M059J (cell line): ENCODE measurements around the gene COG8. TPM values are rescaled to one million over a fixed set of nuclear protein-coding genes. Genes with fewer than 3 reads are reported as not detected.
"Not testable (repeated sequence)": the region's sequence is repeated elsewhere in the genome, so short reads cannot be mapped to it uniquely, and the experiment has no call there.

ENCODE experiments used
- DNase-seq: peaks from one replicate; pipeline ENCODE4 v3.0.0-alpha.2; 2012; ENCODE audit warnings: low read depth
- total RNA-seq: library from RNA; depleted of rRNA; stranded (reverse); fragments of >200 nt; shearing (Covaris generic); gene quantifications from 2 replicates; pipeline ENCODE4 v1.2.3, GENCODE V29; 2014

Gene COG8
- total RNA-seq, 1 experiment from 2014 or later = 36.8 TPM

- DNase-seq = no peak
Observed at GRCh38 chr16:69319826-69320739, 19.3 kb downstream of the COG8 start.

- DNase-seq = no peak
Observed at GRCh38 chr16:69319381-69319780, 20.0 kb downstream of the COG8 start.

DNA sequence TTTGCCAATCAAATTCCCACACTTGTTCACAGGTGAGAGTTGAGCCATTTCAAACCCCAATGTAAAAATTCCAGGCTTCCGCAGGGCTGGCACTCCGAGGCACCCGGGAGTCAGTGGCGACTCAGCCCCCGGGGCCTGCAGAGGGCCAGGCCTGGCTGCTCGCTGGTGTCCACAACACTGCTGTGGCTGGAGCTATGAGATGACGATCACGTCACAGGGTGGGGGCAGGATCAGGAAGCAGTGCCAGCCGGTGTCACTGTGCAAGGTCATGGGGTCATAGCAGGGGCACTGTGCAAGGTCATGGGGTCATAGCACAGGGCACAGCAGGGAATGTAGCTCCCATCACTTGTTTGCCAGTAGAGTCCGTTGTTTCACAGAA is 20.5 kb downstream of the COG8 start:
- no peak for DNase-seq

- DNase-seq = no peak
Observed at GRCh38 chr16:69318177-69318910, 21.0 kb downstream of the COG8 start.

DNA sequence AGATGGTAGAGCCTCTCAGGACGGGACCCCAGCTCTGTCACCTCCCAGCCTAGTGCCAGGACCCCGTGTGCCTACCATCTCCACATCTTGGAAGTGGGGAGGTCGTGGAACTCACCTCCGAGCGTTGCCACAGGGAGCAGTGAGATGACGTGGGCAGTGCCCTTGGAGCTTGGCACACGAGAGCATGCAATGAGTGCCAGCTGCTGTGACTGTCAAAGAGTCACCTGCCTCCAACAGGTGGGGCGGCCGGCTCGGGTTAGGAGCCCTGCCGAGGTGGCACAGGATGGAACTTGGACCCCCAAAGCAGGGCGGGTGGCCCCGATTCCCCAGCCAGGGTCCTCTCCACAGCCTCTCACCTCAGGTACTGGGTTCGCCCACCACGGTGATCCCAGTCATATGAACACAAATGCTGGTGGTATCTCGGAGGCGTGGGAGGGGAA is 22.7 kb downstream of the COG8 start:
- DNase-seq = no peak

- no peak for DNase-seq
Observed at GRCh38 chr16:69315486-69316311, 23.7 kb downstream of the COG8 start.

- DNase-seq = no peak
Observed at GRCh38 chr16:69314534-69314933, 24.8 kb downstream of the COG8 start.

DNA sequence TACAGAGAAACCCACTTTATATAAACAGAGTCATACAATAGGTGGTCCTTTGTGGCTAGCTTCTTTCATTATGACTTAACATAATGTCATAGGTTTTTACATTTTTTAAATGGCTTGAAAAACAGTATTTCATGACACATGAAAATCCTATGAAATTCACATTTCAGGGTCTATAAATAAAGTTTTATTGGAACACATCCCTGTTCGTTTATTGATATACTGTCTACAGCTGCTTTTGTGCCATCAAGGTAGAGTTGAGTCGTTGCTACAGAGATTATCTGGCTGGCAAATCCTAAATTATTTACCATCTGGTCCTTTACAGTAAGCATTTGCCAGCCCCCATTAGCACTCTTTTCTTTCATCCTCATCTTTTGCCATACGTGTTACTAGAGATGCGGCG is 25.9 kb downstream of the COG8 start:
- DNase-seq = no peak

DNA sequence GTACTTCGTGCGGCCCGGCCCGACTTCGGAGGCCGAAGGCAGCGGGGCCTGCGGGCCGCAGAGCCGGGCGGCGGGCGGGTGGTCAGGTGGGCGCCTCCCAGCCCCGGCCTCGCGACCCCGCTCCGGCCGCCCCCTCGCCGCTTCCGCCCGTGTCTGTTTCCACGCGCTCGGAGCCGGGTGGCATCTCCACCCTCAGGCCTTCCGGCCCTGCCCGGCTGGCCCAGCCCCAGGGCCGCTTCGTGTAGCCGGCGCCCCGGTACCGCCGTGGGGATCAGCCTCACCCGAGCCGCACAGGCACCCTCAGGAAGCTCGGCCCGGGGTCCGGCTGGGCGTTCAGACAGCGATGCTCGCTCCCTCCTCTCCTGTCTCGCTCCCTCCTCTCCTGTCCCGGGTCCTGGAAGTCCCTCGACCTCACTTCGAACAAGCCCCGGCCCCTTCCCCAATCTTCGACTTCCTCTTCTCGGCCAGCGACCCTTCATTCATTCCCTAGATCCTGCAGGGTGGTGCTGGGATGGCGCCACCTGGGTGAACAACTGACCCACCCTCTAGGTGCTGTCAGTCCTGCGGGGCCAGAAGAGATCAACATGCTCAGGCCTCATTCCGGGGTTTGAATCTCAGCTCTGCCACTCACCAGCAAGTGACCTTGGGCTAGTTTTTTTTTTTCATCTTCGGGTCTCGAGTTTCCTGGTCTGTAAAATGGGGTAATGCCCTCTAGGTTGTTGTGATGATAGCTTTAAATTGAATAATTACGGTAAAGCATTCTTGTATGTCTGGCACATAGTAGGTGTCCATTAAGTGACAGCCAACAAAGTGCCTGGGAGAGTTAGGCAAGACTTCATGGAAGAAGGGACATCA is 27.6 kb downstream of the COG8 start:
- DNase-seq = peak; percentile 47

DNA sequence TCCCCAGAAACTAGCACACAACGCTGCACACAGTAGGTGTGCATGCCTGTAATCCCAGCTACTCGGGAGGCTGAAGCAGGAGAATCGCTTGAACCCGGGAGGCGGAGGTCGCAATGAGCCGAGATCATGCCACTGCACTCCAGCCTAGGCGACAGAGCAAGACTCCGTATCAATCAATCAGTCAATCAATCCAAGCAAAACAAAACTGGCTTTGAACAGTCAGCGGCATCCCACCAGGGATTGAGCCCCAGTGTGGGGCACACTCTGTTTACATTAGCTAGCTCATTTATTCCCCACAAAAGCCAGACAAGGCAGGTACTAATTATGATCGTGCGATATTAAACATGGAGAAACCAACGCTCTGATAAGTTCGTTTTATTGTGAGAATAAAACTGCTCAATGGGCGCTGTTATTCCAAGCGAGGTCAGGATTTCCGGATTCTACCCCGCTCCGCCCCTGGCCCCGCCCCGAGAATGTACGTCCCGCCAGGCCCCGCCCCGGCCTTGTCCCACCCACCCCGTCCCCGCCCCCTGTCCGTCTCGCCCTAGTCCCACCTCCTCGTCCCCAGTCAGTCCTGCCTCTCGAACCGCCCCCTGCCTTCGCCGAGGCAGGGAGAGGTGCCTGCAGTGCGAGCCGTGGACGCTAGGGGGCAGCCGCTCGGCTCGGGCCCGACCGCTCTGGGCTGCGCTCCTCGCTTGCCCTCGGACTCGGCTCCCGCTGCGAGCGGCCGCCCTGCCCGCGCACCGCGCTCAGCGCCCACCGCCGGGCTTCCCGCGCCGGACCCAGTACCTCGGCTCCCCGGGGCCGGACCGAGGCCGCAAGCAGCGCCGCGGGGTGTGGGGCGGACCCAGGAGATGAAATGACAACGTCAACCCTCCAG is 28.5 kb downstream of the COG8 start, which contains the start of gene VPS4A:
Gene VPS4A, plus strand, starts transcription at position 698 of the 880 bp plus-strand sequence. Its CDS starts 162 bp downstream, at position 860.
- DNase-seq = peak; percentile 91

- no peak for DNase-seq
Observed at GRCh38 chr16:69309316-69309715, 30.0 kb downstream of the COG8 start.

DNA sequence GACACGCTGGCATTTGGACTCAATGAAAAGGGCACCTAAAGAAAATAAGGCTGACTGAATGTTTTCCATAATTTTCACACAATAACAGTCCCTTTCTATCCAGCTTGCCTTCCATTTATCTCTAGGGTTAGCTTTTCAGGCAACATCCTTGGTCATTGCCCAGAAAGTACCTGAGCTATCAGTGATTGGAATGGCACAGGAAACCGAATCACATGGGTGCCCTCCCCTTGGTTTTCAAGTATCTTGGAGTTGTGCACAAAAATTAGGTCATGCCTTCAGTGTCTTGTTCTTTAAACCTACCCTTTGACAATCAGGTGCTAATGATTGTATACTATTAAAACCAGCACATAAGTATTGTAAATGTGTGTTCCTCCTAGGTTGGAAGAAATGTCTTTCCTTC is 31.5 kb downstream of the COG8 start:
- DNase-seq = no peak

GRCh38 chr16:69307091-69307490 is 32.3 kb downstream of the COG8 start:
- DNase-seq = no peak

DNA sequence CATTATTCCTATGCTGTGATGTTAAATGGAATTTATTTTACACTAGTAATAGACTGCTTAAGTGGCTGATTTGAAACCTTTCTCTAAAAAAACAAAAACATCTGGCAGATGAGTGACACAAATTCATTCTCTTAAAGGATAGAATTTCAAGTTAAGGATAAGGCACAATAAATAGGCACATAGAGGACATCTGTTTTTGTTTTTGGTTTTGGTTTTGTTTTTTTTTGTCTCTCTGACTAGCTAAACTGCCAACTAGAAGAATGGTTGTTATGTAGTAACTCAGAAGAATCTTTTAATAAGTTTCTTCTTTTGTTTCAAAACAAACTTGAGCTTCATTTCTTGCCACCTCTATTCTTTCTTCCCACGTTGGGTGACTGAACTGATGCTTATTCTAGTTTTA is 33.3 kb downstream of the COG8 start:
- DNase-seq = no peak

- no peak for DNase-seq
Observed at GRCh38 chr16:69302301-69302700, 37.1 kb downstream of the COG8 start.

DNA sequence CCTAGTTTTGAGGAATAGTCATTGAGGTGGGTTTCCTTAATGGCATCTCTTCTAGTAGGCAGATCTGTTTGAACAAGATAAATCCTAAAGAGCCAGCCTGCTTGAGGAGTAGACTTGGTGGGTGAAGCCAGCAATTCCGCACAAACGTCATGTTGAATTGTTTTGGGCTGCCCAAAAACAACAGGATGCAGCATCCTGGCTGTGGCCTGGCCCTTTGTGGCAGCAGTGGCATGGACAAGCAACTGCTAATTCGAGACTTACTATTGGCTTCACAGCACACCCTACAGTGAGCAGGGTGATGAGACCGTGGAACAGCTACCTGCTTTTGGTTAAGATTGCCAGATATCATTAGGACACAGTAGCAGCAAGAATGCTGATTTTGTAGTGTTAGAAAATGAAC is 37.5 kb downstream of the COG8 start:
- no peak for DNase-seq

DNA sequence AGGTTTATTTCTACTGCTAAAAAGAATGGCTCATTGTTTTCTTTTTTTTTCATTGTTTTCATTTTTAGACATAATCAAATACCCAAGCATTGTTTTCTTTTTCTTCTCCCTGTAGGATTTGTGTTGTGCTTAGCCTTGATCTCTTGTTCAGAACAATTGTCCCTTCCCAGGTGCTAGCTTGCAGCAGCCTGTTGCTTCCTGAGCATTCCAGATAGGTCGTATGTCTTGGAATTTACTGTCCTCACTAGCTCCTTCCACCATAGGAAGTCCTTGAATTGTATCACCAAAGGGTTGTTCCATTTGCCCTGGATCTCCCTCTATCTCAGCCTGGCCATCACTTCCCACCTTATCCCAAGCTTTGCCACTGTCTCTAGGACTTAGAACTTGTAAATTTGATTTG is 38.2 kb downstream of the COG8 start:
- DNase-seq = no peak

- no peak for DNase-seq
Observed at GRCh38 chr16:69298261-69298660, 41.1 kb downstream of the COG8 start.

- not testable (repeated sequence) for DNase-seq
Observed at GRCh38 chr16:69296771-69297170, 42.6 kb downstream of the COG8 start.

DNA sequence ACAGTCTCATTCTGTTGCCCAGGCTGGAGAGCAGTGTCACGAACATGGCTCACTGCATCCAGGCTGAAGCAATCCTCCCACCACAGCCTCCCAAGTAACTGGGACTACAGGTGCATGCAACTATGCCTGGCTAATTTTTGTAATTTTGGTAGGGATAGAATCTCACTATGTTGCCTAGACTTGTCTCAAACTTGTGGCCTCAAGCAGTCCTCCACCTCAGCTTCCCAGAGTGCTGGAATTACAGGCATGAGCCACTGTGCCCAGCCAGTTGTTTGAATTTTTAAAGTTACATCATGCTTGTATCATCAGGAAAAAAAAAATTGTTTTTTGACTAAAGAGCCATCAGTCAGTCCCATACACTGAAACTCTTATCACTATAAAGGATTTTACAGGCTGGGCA is 45.3 kb downstream of the COG8 start:
- DNase-seq = no peak
